Measurements from ENCODE around the gene GREB1L.

GRCh38 chr18:21277578-21277977 is 35.5 kb downstream of the GREB1L start:
- TF ChIP-seq EZH2phosphoT487 (IDR thresholded peaks at IDR 0.05; ENCODE audit: low read depth): no peak
- TF ChIP-seq, protein P1, sequence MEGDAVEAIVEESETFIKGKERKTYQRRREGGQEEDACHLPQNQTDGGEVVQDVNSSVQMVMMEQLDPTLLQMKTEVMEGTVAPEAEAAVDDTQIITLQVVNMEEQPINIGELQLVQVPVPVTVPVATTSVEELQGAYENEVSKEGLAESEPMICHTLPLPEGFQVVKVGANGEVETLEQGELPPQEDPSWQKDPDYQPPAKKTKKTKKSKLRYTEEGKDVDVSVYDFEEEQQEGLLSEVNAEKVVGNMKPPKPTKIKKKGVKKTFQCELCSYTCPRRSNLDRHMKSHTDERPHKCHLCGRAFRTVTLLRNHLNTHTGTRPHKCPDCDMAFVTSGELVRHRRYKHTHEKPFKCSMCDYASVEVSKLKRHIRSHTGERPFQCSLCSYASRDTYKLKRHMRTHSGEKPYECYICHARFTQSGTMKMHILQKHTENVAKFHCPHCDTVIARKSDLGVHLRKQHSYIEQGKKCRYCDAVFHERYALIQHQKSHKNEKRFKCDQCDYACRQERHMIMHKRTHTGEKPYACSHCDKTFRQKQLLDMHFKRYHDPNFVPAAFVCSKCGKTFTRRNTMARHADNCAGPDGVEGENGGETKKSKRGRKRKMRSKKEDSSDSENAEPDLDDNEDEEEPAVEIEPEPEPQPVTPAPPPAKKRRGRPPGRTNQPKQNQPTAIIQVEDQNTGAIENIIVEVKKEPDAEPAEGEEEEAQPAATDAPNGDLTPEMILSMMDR (IDR thresholded peaks at IDR 0.05; ENCODE audit: low read depth, low read length): no peak

Data from OCI-LY3 (cell line).